ENCODE data around the gene AP5S1. TPM values are rescaled to one million over a fixed set of nuclear protein-coding genes. Genes with fewer than 3 reads are reported as not detected.

AP5S1 gene
- total RNA-seq, 1 experiment from 2014 or later, result 9.4 TPM

DNA sequence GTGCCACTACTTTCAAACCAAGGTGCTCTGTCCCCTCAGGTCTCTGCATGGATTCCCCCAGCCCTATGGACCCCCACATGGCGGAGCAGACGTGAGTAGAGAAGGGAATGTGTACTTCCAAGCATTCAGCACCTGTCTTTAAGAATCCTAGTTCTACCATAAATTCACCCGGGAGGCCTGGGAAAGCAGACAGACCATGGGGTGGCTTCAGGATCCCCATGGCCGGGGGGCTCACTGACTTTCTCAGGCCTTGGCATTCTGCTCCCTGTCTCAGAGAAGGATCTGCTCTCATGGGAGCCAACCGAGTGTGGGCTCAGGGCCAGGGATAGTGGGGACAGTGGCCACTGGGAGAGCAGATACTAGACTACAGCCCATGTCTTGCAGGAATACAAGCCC, 22.0 kb upstream of the AP5S1 start:
- H3K27me3 ChIP-seq, result no peaks in the 10 kb centered on the region
- DNase-seq, result no peak
- peak overlapping the region; percentile 49 for H3K27ac ChIP-seq
- peaks cover 35% of the 10 kb centered on the region for H3K36me3 ChIP-seq
- peaks cover 30% of the 10 kb centered on the region for H3K4me1 ChIP-seq
- no peak overlapping the region for H3K4me3 ChIP-seq
- H3K9me3 ChIP-seq (replicated peaks), result no peaks in the 10 kb centered on the region

DNA sequence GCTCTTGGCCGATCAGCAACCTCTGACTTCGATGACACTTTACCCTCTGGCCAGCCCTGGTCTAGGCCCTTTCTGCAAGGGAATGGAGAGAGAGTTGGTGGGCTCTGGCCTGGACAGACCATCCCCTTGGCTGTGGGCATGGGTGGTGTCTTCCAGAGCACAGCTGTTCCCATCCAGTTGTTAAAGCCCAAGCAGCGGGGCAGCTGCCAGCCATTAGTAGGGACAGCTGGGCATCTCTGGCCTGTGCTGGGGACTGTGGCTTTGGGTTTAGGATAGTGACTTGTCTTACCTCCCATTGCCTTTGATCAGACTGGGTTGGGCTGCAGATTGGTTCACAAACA, 21.5 kb upstream of the AP5S1 start:
- peaks cover 40% of the 10 kb centered on the region for H3K36me3 ChIP-seq
- peak overlapping the region; percentile 49 for H3K27ac ChIP-seq
- no peaks in the 10 kb centered on the region for H3K27me3 ChIP-seq
- no peak overlapping the region for H3K4me3 ChIP-seq
- no peaks in the 10 kb centered on the region for H3K9me3 ChIP-seq (replicated peaks)
- peaks cover 30% of the 10 kb centered on the region for H3K4me1 ChIP-seq
- peak; percentile 70 to 78 for DNase-seq

DNA sequence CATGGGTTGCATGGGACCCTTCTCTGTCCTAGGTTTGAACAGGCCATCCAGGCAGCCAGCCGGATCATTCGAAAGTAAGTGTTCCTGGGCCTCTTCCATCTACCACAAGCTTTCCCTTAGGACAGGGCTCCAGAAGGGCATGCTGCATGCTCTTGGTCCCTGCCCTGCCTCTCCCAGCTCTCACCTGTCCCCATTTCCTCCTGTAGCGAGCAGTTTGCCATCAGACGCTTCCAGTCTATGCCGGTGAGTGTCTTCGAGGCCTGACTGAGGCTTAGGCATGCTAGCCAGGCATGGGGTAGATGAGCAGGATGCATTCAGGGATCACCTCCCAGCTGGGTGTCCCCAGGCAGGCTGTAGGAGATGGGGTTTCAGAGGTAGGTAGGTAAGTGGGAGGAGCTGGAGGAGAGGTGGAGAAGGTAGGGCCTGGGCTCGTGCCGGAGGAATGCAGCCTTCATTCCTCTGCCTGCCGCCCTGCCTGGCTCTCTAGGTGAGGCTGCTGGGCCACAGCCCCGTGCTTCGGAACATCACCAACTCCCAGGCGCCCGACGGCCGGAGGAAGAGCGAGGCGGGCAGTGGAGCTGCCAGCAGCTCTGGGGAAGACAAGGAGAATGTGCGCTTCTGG, 20.0 kb upstream of the AP5S1 start:
- H3K36me3 ChIP-seq, result peaks cover 52% of the 10 kb centered on the region
- no peak overlapping the region for H3K4me3 ChIP-seq

DNA sequence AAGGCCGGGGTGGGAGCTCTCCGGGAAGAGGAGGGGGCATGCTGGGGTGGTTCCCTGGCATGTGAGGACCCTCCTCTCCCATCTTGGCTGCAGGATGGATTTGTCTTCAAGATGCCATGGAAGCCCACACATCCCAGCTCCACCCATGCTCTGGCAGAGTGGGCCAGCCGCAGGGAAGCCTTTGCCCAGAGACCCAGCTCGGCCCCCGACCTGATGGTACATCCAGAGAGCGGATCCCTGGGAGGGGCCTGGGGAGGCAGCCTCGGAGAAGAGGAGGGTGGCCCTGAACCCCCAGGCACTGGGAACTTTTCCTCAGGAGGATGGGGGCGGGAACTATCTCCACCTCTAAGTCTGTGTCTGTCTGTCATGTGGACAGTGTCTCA, 19.5 kb upstream of the AP5S1 start:
- H3K4me1 ChIP-seq, result peaks cover 26% of the 10 kb centered on the region
- H3K27me3 ChIP-seq, result no peaks in the 10 kb centered on the region

More for the DNA sequence above, 20.0 kb upstream of the AP5S1 start:
- peaks cover 29% of the 10 kb centered on the region for H3K4me1 ChIP-seq
- no peak overlapping the region for H3K27ac ChIP-seq
- H3K9me3 ChIP-seq (replicated peaks), result no peaks in the 10 kb centered on the region
- no peak for DNase-seq
- H3K27me3 ChIP-seq, result no peaks in the 10 kb centered on the region

DNA sequence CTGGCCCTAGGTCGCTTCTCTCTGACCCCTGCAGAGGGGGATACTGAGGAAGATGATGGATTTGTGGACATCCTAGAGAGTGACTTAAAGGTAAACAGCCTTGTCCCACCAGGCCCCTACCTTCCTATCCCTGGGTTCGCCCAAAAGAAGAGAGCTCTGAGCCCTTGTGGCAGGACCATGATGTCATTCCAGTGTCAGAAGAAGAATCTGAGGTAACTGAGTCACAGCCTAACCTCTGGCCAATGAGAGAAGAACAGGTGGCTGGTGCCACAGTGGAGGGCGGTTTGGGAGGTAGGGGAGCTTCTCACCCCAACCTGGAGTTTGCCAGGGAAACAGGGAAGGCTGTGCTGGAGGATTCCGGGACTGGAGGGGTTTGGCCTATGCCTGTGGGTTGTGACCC, 19.0 kb upstream of the AP5S1 start:
- Histone ChIP-seq H3K4me1 (peaks cover 31% of the 10 kb centered on the region), H3K36me3 (peaks cover 61% of the 10 kb centered on the region), H3K4me3 (no peak overlapping the region), H3K27ac (no peak overlapping the region), H3K9me3 (replicated peaks) (no peaks in the 10 kb centered on the region), H3K27me3 (no peaks in the 10 kb centered on the region)
- DNase-seq, result no peak

More for the DNA sequence above, 19.5 kb upstream of the AP5S1 start:
- no peak for DNase-seq
- no peak overlapping the region for H3K4me3 ChIP-seq
- no peak overlapping the region for H3K27ac ChIP-seq
- peaks cover 57% of the 10 kb centered on the region for H3K36me3 ChIP-seq
- no peaks in the 10 kb centered on the region for H3K9me3 ChIP-seq (replicated peaks)

DNA sequence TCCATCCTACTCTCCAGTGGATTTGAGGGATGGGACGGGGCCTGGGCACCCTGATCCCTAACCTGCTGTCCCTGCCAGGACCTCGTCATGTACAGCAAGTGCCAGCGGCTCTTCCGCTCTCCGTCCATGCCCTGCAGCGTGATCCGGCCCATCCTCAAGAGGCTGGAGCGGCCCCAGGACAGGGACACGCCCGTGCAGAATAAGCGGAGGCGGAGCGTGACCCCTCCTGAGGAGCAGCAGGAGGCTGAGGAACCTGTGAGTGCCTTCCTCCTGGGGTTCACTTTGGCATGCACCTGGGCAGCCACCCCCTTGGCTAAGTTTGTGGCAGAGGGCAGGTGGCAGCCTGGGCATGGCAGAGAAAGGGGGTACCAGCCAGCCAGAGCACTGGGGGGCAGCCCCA, 18.5 kb upstream of the AP5S1 start:
- no peak for DNase-seq
- no peaks in the 10 kb centered on the region for H3K27me3 ChIP-seq
- H3K27ac ChIP-seq, result no peak overlapping the region
- H3K9me3 ChIP-seq (replicated peaks), result no peaks in the 10 kb centered on the region
- peaks cover 60% of the 10 kb centered on the region for H3K36me3 ChIP-seq
- peaks cover 35% of the 10 kb centered on the region for H3K4me1 ChIP-seq
- no peak overlapping the region for H3K4me3 ChIP-seq

DNA sequence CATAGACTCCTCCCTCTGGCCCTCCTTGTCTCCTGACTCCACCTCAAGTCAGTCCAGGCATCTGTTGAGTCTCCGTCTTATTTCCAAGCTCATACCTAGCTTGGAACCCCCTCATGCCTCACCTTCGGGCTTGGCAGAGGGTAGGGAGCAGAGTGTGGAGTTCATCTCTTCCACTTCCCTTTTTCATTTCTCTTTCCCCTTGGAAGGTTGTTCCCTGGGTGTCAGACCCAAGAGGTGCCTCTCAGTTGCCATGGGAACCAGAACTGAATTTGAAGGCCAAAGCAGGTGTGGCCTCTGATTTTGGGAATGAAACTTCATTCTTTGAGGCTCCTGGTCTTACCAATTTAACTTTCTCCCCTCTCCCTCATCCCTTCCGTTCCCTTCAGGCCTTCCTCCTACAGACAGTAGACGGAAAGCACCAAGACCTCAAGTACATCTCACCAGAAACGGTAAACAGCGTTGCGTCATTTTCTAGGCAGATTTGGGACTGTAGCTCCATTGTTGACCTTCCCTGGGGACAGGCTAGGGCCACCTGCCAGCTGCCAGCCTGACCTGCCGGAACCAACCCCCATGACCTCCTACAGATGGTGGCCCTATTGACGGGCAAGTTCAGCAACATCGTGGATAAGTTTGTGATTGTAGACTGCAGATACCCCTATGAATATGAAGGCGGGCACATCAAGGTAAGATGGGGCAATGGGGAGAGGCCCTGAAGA, 17.7 kb upstream of the AP5S1 start:
- DNase-seq, result no peak
- Histone ChIP-seq H3K4me3 (no peak overlapping the region), H3K9me3 (replicated peaks) (no peaks in the 10 kb centered on the region), H3K36me3 (peaks cover 60% of the 10 kb centered on the region), H3K4me1 (peaks cover 42% of the 10 kb centered on the region), H3K27me3 (no peaks in the 10 kb centered on the region), H3K27ac (no peak overlapping the region)

DNA sequence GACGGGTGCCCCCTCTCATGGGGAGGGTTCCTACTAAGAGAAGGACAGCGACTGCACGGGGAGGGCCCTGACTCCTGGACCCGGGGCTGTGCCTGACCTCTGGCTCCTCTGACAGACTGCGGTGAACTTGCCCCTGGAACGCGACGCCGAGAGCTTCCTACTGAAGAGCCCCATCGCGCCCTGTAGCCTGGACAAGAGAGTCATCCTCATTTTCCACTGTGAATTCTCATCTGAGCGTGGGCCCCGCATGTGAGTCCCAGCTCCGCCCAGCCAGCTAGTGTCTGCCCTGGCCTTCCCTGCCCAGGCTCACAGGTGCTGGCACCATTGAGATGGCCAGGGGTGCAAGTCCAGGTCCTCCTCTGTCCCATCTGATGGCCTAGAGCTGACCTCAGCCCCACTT, 17.1 kb upstream of the AP5S1 start:
- DNase-seq, result no peak
- Histone ChIP-seq H3K4me3 (no peak overlapping the region), H3K36me3 (peaks cover 60% of the 10 kb centered on the region), H3K27me3 (no peaks in the 10 kb centered on the region), H3K9me3 (replicated peaks) (no peaks in the 10 kb centered on the region), H3K27ac (no peak overlapping the region), H3K4me1 (peaks cover 45% of the 10 kb centered on the region)

DNA sequence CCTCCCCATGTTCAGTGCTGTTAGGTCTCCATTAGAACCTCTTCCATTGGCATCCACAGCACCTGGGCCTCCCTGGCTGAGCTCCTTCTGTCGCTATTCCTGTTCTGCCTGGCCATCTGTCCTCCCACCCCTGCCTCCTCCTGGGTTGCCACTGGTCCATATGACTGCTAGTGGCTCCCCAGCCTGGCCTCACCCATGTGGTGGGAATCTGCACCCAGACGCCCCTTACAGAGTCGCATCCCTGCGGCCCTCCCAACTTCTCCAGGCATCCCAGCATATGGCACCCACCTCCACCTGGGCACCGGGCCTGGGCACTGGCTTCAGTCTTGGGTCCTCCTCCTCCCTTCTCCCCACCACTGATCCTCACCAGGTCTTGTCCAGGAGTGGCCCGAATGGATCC, 16.5 kb upstream of the AP5S1 start:
- Histone ChIP-seq H3K9me3 (replicated peaks) (no peaks in the 10 kb centered on the region), H3K4me3 (no peak overlapping the region), H3K27me3 (no peaks in the 10 kb centered on the region), H3K27ac (no peak overlapping the region), H3K4me1 (peaks cover 41% of the 10 kb centered on the region), H3K36me3 (peaks cover 60% of the 10 kb centered on the region)
- no peak for DNase-seq

DNA sequence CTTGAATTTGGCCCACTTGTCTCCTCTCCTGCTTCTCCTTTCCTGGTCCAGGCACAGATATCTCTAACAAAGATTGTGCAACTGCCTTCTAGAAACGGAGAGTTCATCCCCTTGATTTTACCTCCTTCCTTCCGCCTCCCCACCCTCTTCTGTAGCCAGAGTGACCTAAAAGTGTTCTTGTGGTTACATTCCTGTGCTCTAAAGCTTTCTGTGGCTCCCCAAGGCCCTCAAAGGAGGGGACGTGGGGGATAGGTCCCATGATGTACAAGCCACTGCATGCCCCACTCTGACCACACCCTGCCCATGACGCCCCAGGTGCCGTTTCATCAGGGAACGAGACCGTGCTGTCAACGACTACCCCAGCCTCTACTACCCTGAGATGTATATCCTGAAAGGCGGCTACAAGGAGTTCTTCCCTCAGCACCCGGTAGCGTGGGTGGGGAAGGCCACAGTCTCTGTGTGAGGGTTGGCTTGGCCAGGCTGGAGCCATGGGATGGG, 16.0 kb upstream of the AP5S1 start:
- Histone ChIP-seq H3K36me3 (peaks cover 60% of the 10 kb centered on the region), H3K4me3 (no peak overlapping the region), H3K9me3 (replicated peaks) (no peaks in the 10 kb centered on the region), H3K4me1 (peaks cover 37% of the 10 kb centered on the region), H3K27ac (no peak overlapping the region), H3K27me3 (no peaks in the 10 kb centered on the region)
- DNase-seq, result no peak

DNA sequence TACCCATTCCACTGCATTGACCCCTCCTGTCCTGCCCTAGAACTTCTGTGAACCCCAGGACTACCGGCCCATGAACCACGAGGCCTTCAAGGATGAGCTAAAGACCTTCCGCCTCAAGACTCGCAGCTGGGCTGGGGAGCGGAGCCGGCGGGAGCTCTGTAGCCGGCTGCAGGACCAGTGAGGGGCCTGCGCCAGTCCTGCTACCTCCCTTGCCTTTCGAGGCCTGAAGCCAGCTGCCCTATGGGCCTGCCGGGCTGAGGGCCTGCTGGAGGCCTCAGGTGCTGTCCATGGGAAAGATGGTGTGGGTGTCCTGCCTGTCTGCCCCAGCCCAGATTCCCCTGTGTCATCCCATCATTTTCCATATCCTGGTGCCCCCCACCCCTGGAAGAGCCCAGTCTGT, 15.6 kb upstream of the AP5S1 start:
- DNase-seq, result no peak
- no peaks in the 10 kb centered on the region for H3K27me3 ChIP-seq
- peaks cover 60% of the 10 kb centered on the region for H3K36me3 ChIP-seq
- H3K9me3 ChIP-seq (replicated peaks), result no peaks in the 10 kb centered on the region
- no peak overlapping the region for H3K4me3 ChIP-seq
- no peak overlapping the region for H3K27ac ChIP-seq
- H3K4me1 ChIP-seq, result peaks cover 32% of the 10 kb centered on the region

DNA sequence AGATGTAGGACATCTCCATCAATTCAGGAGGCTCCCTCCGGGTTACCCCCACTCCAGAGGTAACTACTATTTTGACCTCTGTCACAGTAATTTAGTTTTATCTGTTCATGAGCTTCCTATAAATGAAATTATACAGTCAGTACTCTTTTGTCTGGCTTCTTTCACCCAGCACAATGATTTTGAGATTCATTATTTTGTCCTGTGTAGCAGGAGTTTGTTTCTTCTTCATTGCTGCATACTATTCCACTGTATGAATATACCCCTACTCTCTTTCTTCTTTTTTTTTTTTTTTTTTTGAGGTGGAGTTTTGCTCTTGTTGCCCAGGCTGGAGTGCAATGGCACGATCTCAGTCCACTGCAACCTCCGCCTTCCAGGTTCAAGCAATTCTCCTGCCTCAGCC, 11.8 kb upstream of the AP5S1 start:
- H3K4me1 ChIP-seq, result peaks cover 35% of the 10 kb centered on the region
- no peak for DNase-seq
- no peaks in the 10 kb centered on the region for H3K27me3 ChIP-seq
- H3K27ac ChIP-seq, result peak overlapping the region; percentile 99
- peaks cover 26% of the 10 kb centered on the region for H3K36me3 ChIP-seq
- no peaks in the 10 kb centered on the region for H3K9me3 ChIP-seq (replicated peaks)
- H3K4me3 ChIP-seq, result no peak overlapping the region; the same call in 1 of the 2 replicates

DNA sequence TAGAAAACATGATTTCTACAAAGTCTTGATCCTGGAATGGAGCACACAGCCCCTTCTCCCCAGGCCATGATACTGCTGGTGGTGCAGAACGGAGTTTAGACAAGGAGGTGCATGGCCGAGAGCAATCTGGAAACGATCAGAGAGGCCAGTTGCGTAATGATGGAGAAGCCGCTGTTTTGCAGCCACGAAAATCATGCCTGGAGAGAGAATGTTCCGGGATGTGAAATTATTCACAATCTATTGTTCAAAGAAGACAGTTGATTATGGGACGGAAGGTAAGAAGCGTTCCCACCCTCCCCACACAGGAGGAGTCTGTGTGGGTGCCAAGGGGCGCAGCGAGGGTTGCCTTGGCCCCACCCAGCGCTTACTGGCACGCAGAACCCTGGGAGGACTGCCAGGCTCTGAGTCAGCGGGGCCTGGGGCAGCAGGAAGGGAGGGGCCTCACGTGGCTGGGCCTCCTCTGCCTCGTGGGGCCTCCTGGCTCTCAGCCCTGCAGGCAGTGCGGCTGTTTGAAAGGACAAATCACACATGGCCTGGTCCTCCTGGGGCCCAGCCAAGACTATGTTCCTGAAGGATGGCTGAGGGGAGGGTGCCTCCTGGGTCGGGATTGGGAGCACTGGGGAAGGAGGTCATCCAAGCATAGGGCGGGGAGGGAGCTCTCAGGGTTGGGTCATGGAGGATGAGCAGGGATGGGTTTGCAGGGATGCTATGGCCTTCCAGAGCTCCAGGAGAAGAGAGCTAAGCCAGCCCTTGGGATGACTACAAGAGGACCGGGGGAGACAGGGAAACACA, 8.7 kb upstream of the AP5S1 start:
- Histone ChIP-seq H3K36me3 (no peaks in the 10 kb centered on the region), H3K27ac (peak overlapping the region; percentile 76), H3K9me3 (replicated peaks) (no peaks in the 10 kb centered on the region), H3K4me3 (peak overlapping the region; percentile 57), H3K4me1 (peaks cover 27% of the 10 kb centered on the region), H3K27me3 (no peaks in the 10 kb centered on the region)
- peak; percentile 97 for DNase-seq

DNA sequence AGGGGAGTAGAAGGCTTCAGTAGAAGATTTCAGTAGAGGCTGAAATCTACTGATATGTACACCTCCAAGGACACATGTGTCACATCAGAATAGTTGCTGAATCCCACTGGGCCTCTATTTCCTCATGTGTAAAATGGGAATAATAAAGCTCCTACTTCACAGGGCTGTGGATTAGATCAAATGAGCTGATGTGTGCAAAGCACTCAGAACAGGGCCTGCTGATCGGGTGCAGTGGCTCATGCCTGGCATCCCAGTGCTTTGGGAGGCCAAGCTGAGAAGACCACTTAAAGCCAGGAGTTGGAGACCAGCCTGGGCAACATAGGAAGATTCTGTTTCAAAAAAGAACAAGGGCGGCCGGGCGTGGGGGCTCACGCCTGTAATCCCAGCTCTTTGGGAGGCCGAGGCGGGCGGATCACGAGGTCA, 8.1 kb upstream of the AP5S1 start:
- no peaks in the 10 kb centered on the region for H3K27me3 ChIP-seq
- H3K4me3 ChIP-seq, result no peak overlapping the region
- DNase-seq, result no peak
- H3K36me3 ChIP-seq, result no peaks in the 10 kb centered on the region
- H3K27ac ChIP-seq, result peak overlapping the region; percentile 76
- peaks cover 22% of the 10 kb centered on the region for H3K4me1 ChIP-seq
- H3K9me3 ChIP-seq (replicated peaks), result no peaks in the 10 kb centered on the region
